Esophagus muscularis mucosa (tissue), 2 donors: Measurements from ENCODE around the gene GPS1.
A peak's percentile ranks its signal among the peaks of the same experiment; 100 is the strongest.

Experiments
- POLR2A ChIP-seq: fragments of 450-650 bp; IDR thresholded peaks from one replicate; pipeline ENCODE4 v1.6.1; 2017; ENCODE audit warnings: antibody characterized with exemption, moderate library complexity, mild to moderate bottlenecking, low read depth
- POLR2AphosphoS5 ChIP-seq, 2 donors: sonication (generic); formaldehyde crosslinking; IDR thresholded peaks; one replicate each; pipeline ENCODE4 v1.6.1; 2017; ENCODE audit warnings: antibody characterized with exemption in 2 of 2

DNA sequence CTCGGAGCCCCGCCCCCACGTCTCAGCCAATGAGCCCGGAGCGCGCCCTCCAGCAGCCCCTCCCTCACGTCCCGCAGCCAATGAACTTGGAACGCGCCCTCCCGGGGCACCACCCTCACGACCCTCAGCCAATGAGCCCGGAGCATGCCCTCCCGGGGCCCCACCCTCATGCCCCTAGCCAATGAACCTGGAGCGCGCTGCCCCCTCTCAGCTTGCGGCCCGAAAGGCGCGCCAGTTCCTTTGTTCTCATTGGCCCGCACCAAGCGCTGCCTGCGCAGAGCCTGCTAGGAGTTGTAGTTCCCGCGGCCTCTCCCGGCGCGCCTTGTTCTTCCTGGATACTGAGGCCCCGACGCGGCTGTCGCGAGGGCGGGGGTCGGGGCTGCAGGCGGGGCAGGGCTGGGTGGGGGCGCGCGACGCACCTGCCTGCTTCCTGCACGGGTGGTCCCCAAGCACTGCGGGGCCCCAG lies 28.7 kb upstream of the GPS1 start, which contains the start of gene LRRC45:
- TF ChIP-seq POLR2AphosphoS5 (IDR thresholded peaks at IDR 0.05) = peak in 1 of 2 donors; percentile 73
- no peak for TF ChIP-seq POLR2A
